ENCODE results near the gene SUGP1.
"Not testable (repeated sequence)": the region's sequence is repeated elsewhere in the genome, so short reads cannot be mapped to it uniquely, and the experiment has no call there.

The SUGP1 gene

GRCh38 chr19:19257836-19258588 is 62.3 kb downstream of the SUGP1 start:
- Histone ChIP-seq H3K4me1 (ENCODE audit: control insufficient read depth, insufficient read depth, low read length) (no peaks in the 10 kb centered on the region), H3K36me3 (ENCODE audit: control insufficient read depth, insufficient read depth, low read length) (no peaks in the 10 kb centered on the region), H3K4me3 (ENCODE audit: low read length) (no peak overlapping the region), H3K27me3 (ENCODE audit: control insufficient read depth, insufficient read depth, low read length) (peaks cover 55% of the 10 kb centered on the region), H3K9ac (ENCODE audit: low read length) (no peak overlapping the region), H3K9me3 (ENCODE audit: control insufficient read depth, low read length) (no peaks in the 10 kb centered on the region)

GRCh38 chr19:19257137-19257536 is 63.2 kb downstream of the SUGP1 start:
- Histone ChIP-seq H3K36me3 (ENCODE audit: control insufficient read depth, insufficient read depth, low read length) (no peaks in the 10 kb centered on the region), H3K27me3 (ENCODE audit: control insufficient read depth, insufficient read depth, low read length) (peaks cover 46% of the 10 kb centered on the region), H3K4me3 (ENCODE audit: low read length) (no peak overlapping the region), H3K4me1 (ENCODE audit: control insufficient read depth, insufficient read depth, low read length) (no peaks in the 10 kb centered on the region), H3K9me3 (ENCODE audit: control insufficient read depth, low read length) (no peaks in the 10 kb centered on the region), H3K9ac (ENCODE audit: low read length) (no peak overlapping the region)

GRCh38 chr19:19256072-19256969 is 64.0 kb downstream of the SUGP1 start:
- Histone ChIP-seq H3K9ac (ENCODE audit: low read length) (no peak overlapping the region), H3K27me3 (ENCODE audit: control insufficient read depth, insufficient read depth, low read length) (peaks cover 42% of the 10 kb centered on the region), H3K4me3 (ENCODE audit: low read length) (no peak overlapping the region), H3K9me3 (ENCODE audit: control insufficient read depth, low read length) (no peaks in the 10 kb centered on the region), H3K36me3 (ENCODE audit: control insufficient read depth, insufficient read depth, low read length) (no peaks in the 10 kb centered on the region), H3K4me1 (ENCODE audit: control insufficient read depth, insufficient read depth, low read length) (no peaks in the 10 kb centered on the region)

GRCh38 chr19:19253409-19253808 is 66.9 kb downstream of the SUGP1 start:
- not testable (repeated sequence) for H3K4me1 ChIP-seq (ENCODE audit: control insufficient read depth, insufficient read depth, low read length); H3K36me3 ChIP-seq (ENCODE audit: control insufficient read depth, insufficient read depth, low read length); H3K9ac ChIP-seq (ENCODE audit: low read length); H3K9me3 ChIP-seq (ENCODE audit: control insufficient read depth, low read length); H3K4me3 ChIP-seq (ENCODE audit: low read length)
- H3K27me3 ChIP-seq (ENCODE audit: control insufficient read depth, insufficient read depth, low read length): peaks cover 28% of the 10 kb centered on the region

- peaks cover 6% of the 10 kb centered on the region for H3K27me3 ChIP-seq (ENCODE audit: control insufficient read depth, insufficient read depth, low read length)
- no peak overlapping the region for H3K9ac ChIP-seq (ENCODE audit: low read length)
- H3K4me1 ChIP-seq (ENCODE audit: control insufficient read depth, insufficient read depth, low read length): no peaks in the 10 kb centered on the region
- H3K36me3 ChIP-seq (ENCODE audit: control insufficient read depth, insufficient read depth, low read length): no peaks in the 10 kb centered on the region
- no peaks in the 10 kb centered on the region for H3K9me3 ChIP-seq (ENCODE audit: control insufficient read depth, low read length)
- H3K4me3 ChIP-seq (ENCODE audit: low read length): no peak overlapping the region
Measured at GRCh38 chr19:19250196-19250801, 70.0 kb downstream of the SUGP1 start.

GRCh38 chr19:19240476-19240875 is 79.8 kb downstream of the SUGP1 start:
- H3K9ac ChIP-seq (ENCODE audit: low read length): no peak overlapping the region
- no peaks in the 10 kb centered on the region for H3K36me3 ChIP-seq (ENCODE audit: control insufficient read depth, insufficient read depth, low read length)
- H3K4me1 ChIP-seq (ENCODE audit: control insufficient read depth, insufficient read depth, low read length): no peaks in the 10 kb centered on the region
- peaks cover 6% of the 10 kb centered on the region for H3K27me3 ChIP-seq (ENCODE audit: control insufficient read depth, insufficient read depth, low read length)
- no peak overlapping the region for H3K4me3 ChIP-seq (ENCODE audit: low read length)
- no peaks in the 10 kb centered on the region for H3K9me3 ChIP-seq (ENCODE audit: control insufficient read depth, low read length)

GRCh38 chr19:19239675-19240074 is 80.6 kb downstream of the SUGP1 start:
- no peaks in the 10 kb centered on the region for H3K9me3 ChIP-seq (ENCODE audit: control insufficient read depth, low read length)
- no peak overlapping the region for H3K9ac ChIP-seq (ENCODE audit: low read length)
- H3K27me3 ChIP-seq (ENCODE audit: control insufficient read depth, insufficient read depth, low read length): peaks cover 6% of the 10 kb centered on the region
- no peaks in the 10 kb centered on the region for H3K4me1 ChIP-seq (ENCODE audit: control insufficient read depth, insufficient read depth, low read length)
- H3K36me3 ChIP-seq (ENCODE audit: control insufficient read depth, insufficient read depth, low read length): no peaks in the 10 kb centered on the region
- no peak overlapping the region for H3K4me3 ChIP-seq (ENCODE audit: low read length)

- Histone ChIP-seq H3K9ac (ENCODE audit: low read length) (no peak overlapping the region), H3K9me3 (ENCODE audit: control insufficient read depth, low read length) (no peaks in the 10 kb centered on the region), H3K27me3 (ENCODE audit: control insufficient read depth, insufficient read depth, low read length) (peaks cover 6% of the 10 kb centered on the region), H3K36me3 (ENCODE audit: control insufficient read depth, insufficient read depth, low read length) (no peaks in the 10 kb centered on the region), H3K4me1 (ENCODE audit: control insufficient read depth, insufficient read depth, low read length) (no peaks in the 10 kb centered on the region), H3K4me3 (ENCODE audit: low read length) (no peak overlapping the region)
Measured at GRCh38 chr19:19238126-19238894, 82.0 kb downstream of the SUGP1 start.

GRCh38 chr19:19236173-19236572 is 84.1 kb downstream of the SUGP1 start:
- H3K4me3 ChIP-seq (ENCODE audit: low read length): no peak overlapping the region
- peaks cover 6% of the 10 kb centered on the region for H3K27me3 ChIP-seq (ENCODE audit: control insufficient read depth, insufficient read depth, low read length)
- no peaks in the 10 kb centered on the region for H3K36me3 ChIP-seq (ENCODE audit: control insufficient read depth, insufficient read depth, low read length)
- H3K4me1 ChIP-seq (ENCODE audit: control insufficient read depth, insufficient read depth, low read length): no peaks in the 10 kb centered on the region
- no peaks in the 10 kb centered on the region for H3K9me3 ChIP-seq (ENCODE audit: control insufficient read depth, low read length)
- H3K9ac ChIP-seq (ENCODE audit: low read length): no peak overlapping the region

GRCh38 chr19:19234220-19234816 is 86.0 kb downstream of the SUGP1 start:
- no peaks in the 10 kb centered on the region for H3K36me3 ChIP-seq (ENCODE audit: control insufficient read depth, insufficient read depth, low read length)

GRCh38 chr19:19232261-19232721 is 88.0 kb downstream of the SUGP1 start:
- Histone ChIP-seq H3K27me3 (ENCODE audit: control insufficient read depth, insufficient read depth, low read length) (peaks cover 10% of the 10 kb centered on the region), H3K9ac (ENCODE audit: low read length) (no peak overlapping the region), H3K36me3 (ENCODE audit: control insufficient read depth, insufficient read depth, low read length) (no peaks in the 10 kb centered on the region), H3K4me3 (ENCODE audit: low read length) (no peak overlapping the region), H3K4me1 (ENCODE audit: control insufficient read depth, insufficient read depth, low read length) (no peaks in the 10 kb centered on the region), H3K9me3 (ENCODE audit: control insufficient read depth, low read length) (no peaks in the 10 kb centered on the region)

More at GRCh38 chr19:19234220-19234816, 86.0 kb downstream of the SUGP1 start:
- no peaks in the 10 kb centered on the region for H3K4me1 ChIP-seq (ENCODE audit: control insufficient read depth, insufficient read depth, low read length)
- no peak overlapping the region for H3K4me3 ChIP-seq (ENCODE audit: low read length)
- H3K9ac ChIP-seq (ENCODE audit: low read length): no peak overlapping the region
- no peaks in the 10 kb centered on the region for H3K27me3 ChIP-seq (ENCODE audit: control insufficient read depth, insufficient read depth, low read length)
- H3K9me3 ChIP-seq (ENCODE audit: control insufficient read depth, low read length): no peaks in the 10 kb centered on the region
